ENCODE data around the gene TMEM198.

TMEM198 gene

GRCh38 chr2:219547621-219548020 lies 3.8 kb downstream of the TMEM198 start:
- ATAC-seq, result no peak
- TF ChIP-seq PPARA (CRISPR knock-in tag; IDR thresholded peaks at IDR 0.05; ENCODE audit: borderline replicate concordance) (no peak), TSHZ2 (CRISPR knock-in tag; IDR thresholded peaks at IDR 0.05) (no peak), CSRNP3 (CRISPR knock-in tag; IDR thresholded peaks at IDR 0.05) (no peak), SNAI2 (CRISPR knock-in tag; IDR thresholded peaks at IDR 0.05) (no peak)

GRCh38 chr2:219548990-219549389 lies 5.2 kb downstream of the TMEM198 start:
- no peak for ATAC-seq
- TF ChIP-seq TOX (CRISPR knock-in tag; IDR thresholded peaks at IDR 0.05; ENCODE audit: borderline replicate concordance) (no peak), CSDC2 (CRISPR knock-in tag; IDR thresholded peaks at IDR 0.05) (no peak), ZNF565 (CRISPR knock-in tag; conservative IDR thresholded peaks at IDR 0.05; ENCODE audit: low read depth) (no peak), ZNF70 (CRISPR knock-in tag; IDR thresholded peaks at IDR 0.05) (no peak), GLIS3 (CRISPR knock-in tag; IDR thresholded peaks at IDR 0.05) (no peak), ZFP30 (CRISPR knock-in tag; IDR thresholded peaks at IDR 0.05) (no peak)

- no peak for TF ChIP-seq ZFP3 (CRISPR knock-in tag; IDR thresholded peaks at IDR 0.05)
- TF ChIP-seq CSDC2 (CRISPR knock-in tag; IDR thresholded peaks at IDR 0.05), result no peak
- ATAC-seq, result no peak
Measured at GRCh38 chr2:219549619-219550018, 5.8 kb downstream of the TMEM198 start.

- peak; percentile 70 for ATAC-seq
- TF ChIP-seq ARNTL (CRISPR knock-in tag; IDR thresholded peaks at IDR 0.05; ENCODE audit: borderline replicate concordance, low read depth) (no peak), ZNF565 (CRISPR knock-in tag; conservative IDR thresholded peaks at IDR 0.05; ENCODE audit: low read depth) (no peak), GLIS3 (CRISPR knock-in tag; IDR thresholded peaks at IDR 0.05) (no peak), ZC3H10 (CRISPR knock-in tag; IDR thresholded peaks at IDR 0.05) (no peak), ZNF70 (CRISPR knock-in tag; IDR thresholded peaks at IDR 0.05) (no peak), POU6F1 (CRISPR knock-in tag; IDR thresholded peaks at IDR 0.05; ENCODE audit: borderline replicate concordance, low read depth) (no peak)
Measured at GRCh38 chr2:219551441-219552381, 7.9 kb downstream of the TMEM198 start.

GRCh38 chr2:219552382-219553167 lies 8.7 kb downstream of the TMEM198 start:
- peak; percentile 10; the same call in 1 of the 2 replicates for TF ChIP-seq GLIS3 (CRISPR knock-in tag; IDR thresholded peaks at IDR 0.05)
- no peak for TF ChIP-seq TOX (CRISPR knock-in tag; IDR thresholded peaks at IDR 0.05; ENCODE audit: borderline replicate concordance)
- peak; percentile 91 for ATAC-seq

GRCh38 chr2:219553168-219553417 lies 9.3 kb downstream of the TMEM198 start:
- no peak for ATAC-seq
- TF ChIP-seq PATZ1 (CRISPR knock-in tag; IDR thresholded peaks at IDR 0.05; ENCODE audit: borderline replicate concordance), result no peak
- no peak for TF ChIP-seq TSHZ2 (CRISPR knock-in tag; IDR thresholded peaks at IDR 0.05)
- TF ChIP-seq ZNF70 (CRISPR knock-in tag; IDR thresholded peaks at IDR 0.05), result no peak
